Measurements from ENCODE around the gene PDZK1.
"Not testable (repeated sequence)": the region's sequence is repeated elsewhere in the genome, so short reads cannot be mapped to it uniquely, and the experiment has no call there.

DNA sequence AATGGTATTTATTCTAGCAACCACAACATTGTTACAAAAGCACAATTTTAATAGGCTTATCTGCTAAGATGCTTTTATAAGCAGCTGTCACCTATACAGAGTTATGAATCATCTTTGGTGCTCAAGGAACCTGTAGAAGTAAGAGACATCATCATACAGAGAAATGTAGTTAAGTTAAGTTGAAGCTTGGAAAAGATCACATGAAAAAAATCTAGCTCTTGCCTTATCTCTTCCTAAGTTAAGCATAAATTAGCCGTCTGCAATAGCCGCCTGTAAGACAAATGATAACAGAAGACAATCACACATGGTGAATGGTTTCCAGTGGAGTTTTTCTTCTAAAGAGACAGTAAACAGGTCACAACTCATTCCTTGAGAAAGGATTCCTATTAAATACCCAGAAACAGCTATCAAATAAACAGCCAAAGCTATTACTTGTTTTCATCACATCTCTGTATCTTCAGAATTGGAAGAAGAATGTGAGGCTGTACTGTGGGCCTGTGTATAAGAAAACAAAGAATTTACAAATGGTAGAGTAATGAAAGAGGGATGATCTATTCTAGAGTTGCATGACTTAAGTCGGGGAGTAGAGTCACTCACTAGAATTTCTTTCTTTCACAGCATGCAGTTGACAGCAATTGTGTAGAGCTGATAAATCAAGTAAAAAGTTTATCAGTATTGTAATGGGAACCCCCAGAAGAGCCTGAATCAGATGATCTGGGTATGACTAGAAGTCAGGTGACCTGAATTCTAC is 36.0 kb downstream of the PDZK1 start:
- not testable (repeated sequence) for TF ChIP-seq POLR2AphosphoS5, POLR2A (IDR thresholded peaks at IDR 0.05)
- TF ChIP-seq, protein P1, sequence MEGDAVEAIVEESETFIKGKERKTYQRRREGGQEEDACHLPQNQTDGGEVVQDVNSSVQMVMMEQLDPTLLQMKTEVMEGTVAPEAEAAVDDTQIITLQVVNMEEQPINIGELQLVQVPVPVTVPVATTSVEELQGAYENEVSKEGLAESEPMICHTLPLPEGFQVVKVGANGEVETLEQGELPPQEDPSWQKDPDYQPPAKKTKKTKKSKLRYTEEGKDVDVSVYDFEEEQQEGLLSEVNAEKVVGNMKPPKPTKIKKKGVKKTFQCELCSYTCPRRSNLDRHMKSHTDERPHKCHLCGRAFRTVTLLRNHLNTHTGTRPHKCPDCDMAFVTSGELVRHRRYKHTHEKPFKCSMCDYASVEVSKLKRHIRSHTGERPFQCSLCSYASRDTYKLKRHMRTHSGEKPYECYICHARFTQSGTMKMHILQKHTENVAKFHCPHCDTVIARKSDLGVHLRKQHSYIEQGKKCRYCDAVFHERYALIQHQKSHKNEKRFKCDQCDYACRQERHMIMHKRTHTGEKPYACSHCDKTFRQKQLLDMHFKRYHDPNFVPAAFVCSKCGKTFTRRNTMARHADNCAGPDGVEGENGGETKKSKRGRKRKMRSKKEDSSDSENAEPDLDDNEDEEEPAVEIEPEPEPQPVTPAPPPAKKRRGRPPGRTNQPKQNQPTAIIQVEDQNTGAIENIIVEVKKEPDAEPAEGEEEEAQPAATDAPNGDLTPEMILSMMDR (IDR thresholded peaks at IDR 0.05) = not testable (repeated sequence)

Data from breast epithelium (tissue), 3 donors.